IMR-90 (cell line): Measurements from ENCODE around the gene SLC15A1. TPM values are rescaled to one million over a fixed set of nuclear protein-coding genes. Genes with fewer than 3 reads are reported as not detected.

Experiments
- ATAC-seq: fragments of 200-7000 bp; cut with Tn5 transposase; 2 replicates; pipeline ENCODE4 v1.9.1; 2020; ENCODE audit warnings: low read depth, mild to moderate bottlenecking, moderate library complexity
- BruUV-seq: library from RNA; stranded (reverse); fragments of 400-500 nt; replicated peaks from 2 replicates; lab custom pipeline; 2021; lab: Mats Ljungman, UMichigan
- CTCF ChIA-PET: fragments of 300-600 bp; formaldehyde crosslinking; extraction: SDS; loops from one replicate; lab custom pipeline; 2021; ENCODE audit warnings: antibody characterized with exemption; lab: Yijun Ruan, JAX
- POLR2A ChIA-PET: fragments of 300-600 bp; sonication (Branson Sonifier 250); formaldehyde crosslinking; loops from one replicate; lab custom pipeline; 2022; ENCODE audit warnings: antibody characterized with exemption; ENCODE audit not compliant: unreplicated experiment; lab: Charles Lee
- DNase-seq: peaks from one replicate; pipeline ENCODE4 v3.0.0; 2013
- H2AFZ ChIP-seq: replicated peaks from 2 replicates; pipeline ENCODE3; 2013; ENCODE audit warnings: low read length, mild to moderate bottlenecking; ENCODE audit not compliant: poor library complexity
- H2AK5ac ChIP-seq: 2 replicates; pipeline ENCODE4 v1.6.1; 2013; ENCODE audit warnings: low read depth, low read length, inconsistent platforms
- H2AK9ac ChIP-seq: replicated peaks from 2 replicates; pipeline ENCODE3; 2013; ENCODE audit warnings: mild to moderate bottlenecking, low read depth, low read length, moderate library complexity; ENCODE audit not compliant: poor library complexity
- H2BK120ac ChIP-seq: 2 replicates; pipeline ENCODE4 v1.6.1; 2013; ENCODE audit warnings: low read depth, low read length, inconsistent platforms
- H2BK15ac ChIP-seq: 3 replicates; pipeline ENCODE4 v1.6.1; 2013; ENCODE audit warnings: low read depth, low read length, inconsistent platforms
- H2BK20ac ChIP-seq: 2 replicates; pipeline ENCODE4 v1.6.1; 2013; ENCODE audit warnings: low read depth, mild to moderate bottlenecking, inconsistent platforms, low read length, moderate library complexity
- H2BK5ac ChIP-seq: 2 replicates; pipeline ENCODE4 v1.6.1; 2013; ENCODE audit warnings: mild to moderate bottlenecking, low read depth, low read length, inconsistent platforms; ENCODE audit not compliant: poor library complexity, severe bottlenecking
- H3K14ac ChIP-seq: replicated peaks from 2 replicates; pipeline ENCODE4 v1.6.1; 2013; ENCODE audit warnings: low read depth, low read length, inconsistent platforms
- H3K18ac ChIP-seq: 2 replicates; pipeline ENCODE4 v1.6.1; 2013; ENCODE audit warnings: low read depth, low read length, control low read depth
- H3K23ac ChIP-seq: 2 replicates; pipeline ENCODE4 v1.6.1; 2013; ENCODE audit warnings: low read depth, low read length, inconsistent platforms
- H3K27ac ChIP-seq: 2 replicates; pipeline ENCODE4 v1.5.1; 2013; ENCODE audit warnings: mild to moderate bottlenecking, control low read depth, low read length; ENCODE audit not compliant: insufficient read depth
- H3K27me3 ChIP-seq: 2 replicates; pipeline ENCODE4 v1.6.1; 2013; ENCODE audit warnings: low read length; ENCODE audit not compliant: control insufficient read depth, insufficient read depth
- H3K36me3 ChIP-seq: 2 replicates; pipeline ENCODE4 v1.6.1; 2013; ENCODE audit warnings: low read length, mixed read lengths; ENCODE audit not compliant: control insufficient read depth, insufficient read depth
- H3K4ac ChIP-seq: 2 replicates; pipeline ENCODE4 v1.6.1; 2013; ENCODE audit warnings: low read depth, low read length, inconsistent platforms
- H3K4me1 ChIP-seq: 2 replicates; pipeline ENCODE4 v1.6.1; 2013; ENCODE audit warnings: low read length, mixed read lengths; ENCODE audit not compliant: control insufficient read depth, insufficient read depth
- H3K4me2 ChIP-seq: 2 replicates; pipeline ENCODE4 v1.6.1; 2013; ENCODE audit warnings: low read depth, mild to moderate bottlenecking, control low read depth, low read length, moderate library complexity
- H3K4me3 ChIP-seq: 2 replicates; pipeline ENCODE4 v1.5.1; 2013; ENCODE audit warnings: low read depth, mild to moderate bottlenecking, control low read depth, low read length, moderate library complexity; ENCODE audit not compliant: insufficient read depth
- H3K56ac ChIP-seq: 2 replicates; pipeline ENCODE4 v1.6.1; 2013; ENCODE audit warnings: low read length, inconsistent platforms; ENCODE audit not compliant: insufficient read depth; ENCODE audit errors: extremely low read depth
- H3K79me1 ChIP-seq, 2 experiments: 2 replicates each; pipeline ENCODE4 v1.6.1; 2013; ENCODE audit warnings: low read length in 2 of 2, inconsistent platforms in 1 of 2, low read depth in 1 of 2
- H3K9ac ChIP-seq: 2 replicates; pipeline ENCODE4 v1.6.1; 2013; ENCODE audit warnings: low read depth, low read length, control low read depth
- H3K9me1 ChIP-seq: 2 replicates; pipeline ENCODE4 v1.6.1; 2013; ENCODE audit warnings: low read length, inconsistent platforms; ENCODE audit not compliant: insufficient read depth
- H3K9me3 ChIP-seq: 2 replicates; pipeline ENCODE4 v1.6.1; 2013; ENCODE audit warnings: low read length; ENCODE audit not compliant: control insufficient read depth, insufficient read depth
- H4K20me1 ChIP-seq: 2 replicates; pipeline ENCODE4 v1.6.1; 2013; ENCODE audit warnings: low read length, inconsistent platforms; ENCODE audit not compliant: insufficient read depth
- H4K5ac ChIP-seq: 2 replicates; pipeline ENCODE4 v1.6.1; 2013; ENCODE audit warnings: mild to moderate bottlenecking, low read depth, low read length, control low read depth
- H4K8ac ChIP-seq, 2 experiments: 2 replicates each; pipeline ENCODE4 v1.6.1; 2013; ENCODE audit warnings: low read depth in 2 of 2, low read length in 2 of 2, control low read depth in 1 of 2, inconsistent platforms in 1 of 2
- H4K91ac ChIP-seq: 2 replicates; pipeline ENCODE4 v1.6.1; 2013; ENCODE audit warnings: low read depth, low read length, inconsistent platforms; ENCODE audit not compliant: insufficient read depth
- BHLHE40 ChIP-seq: fragments of 150-350 bp; IDR thresholded peaks from 2 replicates; pipeline ENCODE4 v1.6.1; 2016; ENCODE audit warnings: mild to moderate bottlenecking, low read depth, low read length
- CEBPB ChIP-seq: IDR thresholded peaks from 2 replicates; pipeline ENCODE4 v1.6.1; 2012; ENCODE audit warnings: low read depth, low read length, improper control_type of control experiment
- CHD1 ChIP-seq: IDR thresholded peaks from 2 replicates; pipeline ENCODE4 v1.6.1; 2012; ENCODE audit warnings: low read depth, low read length, improper control_type of control experiment
- FOS ChIP-seq: fragments of 150-350 bp; IDR thresholded peaks from 2 replicates; pipeline ENCODE4 v1.6.1; 2016; ENCODE audit warnings: low read depth, low read length
- MAFK ChIP-seq: IDR thresholded peaks from 2 replicates; pipeline ENCODE4 v1.6.1; 2012; ENCODE audit warnings: low read depth, low read length, improper control_type of control experiment
- MAZ ChIP-seq: IDR thresholded peaks from 2 replicates; pipeline ENCODE4 v1.6.1; 2012; ENCODE audit warnings: low read depth, mild to moderate bottlenecking, low read length, improper control_type of control experiment, moderate library complexity, borderline replicate concordance
- MXI1 ChIP-seq: IDR thresholded peaks from 2 replicates; pipeline ENCODE4 v1.6.1; 2012; ENCODE audit warnings: low read depth, mild to moderate bottlenecking, low read length, moderate library complexity, borderline replicate concordance
- NFE2L2 ChIP-seq: fragments of 150-350 bp; IDR thresholded peaks from 2 replicates; pipeline ENCODE4 v1.6.1; 2016; ENCODE audit warnings: low read depth, mild to moderate bottlenecking, low read length
- POLR2A ChIP-seq: IDR thresholded peaks from 2 replicates; pipeline ENCODE4 v1.6.1; 2012; ENCODE audit warnings: mild to moderate bottlenecking, low read depth, low read length
- RAD21 ChIP-seq: IDR thresholded peaks from 2 replicates; pipeline ENCODE4 v1.6.1; 2012; ENCODE audit warnings: low read length, improper control_type of control experiment
- RCOR1 ChIP-seq: IDR thresholded peaks from 2 replicates; pipeline ENCODE4 v1.6.1; 2012; ENCODE audit warnings: mild to moderate bottlenecking, low read length, improper control_type of control experiment; ENCODE audit not compliant: insufficient replicate concordance
- RFX5 ChIP-seq: IDR thresholded peaks from 2 replicates; pipeline ENCODE4 v1.8.0; 2012; ENCODE audit warnings: low read depth, mild to moderate bottlenecking, low read length, moderate library complexity
- SMC3 ChIP-seq: fragments of 150-350 bp; IDR thresholded peaks from 2 replicates; pipeline ENCODE4 v1.6.1; 2016; ENCODE audit warnings: low read depth, mild to moderate bottlenecking, antibody characterized with exemption, low read length, moderate library complexity
- WGBS, 2 experiments: methylation state at CpG; one replicate each; pipeline versions ENCODE4 v1.1.5 to v1.1.7; 2013; ENCODE audit warnings: missing lambda C conversion rate in 2 of 2; ENCODE audit not compliant: insufficient read length in 1 of 2; ENCODE audit errors: extremely low coverage in 2 of 2; 5-methylcytosine and 5-hydroxymethylcytosine counted together
- dilution Hi-C: fragments of 300-500 bp; cut with HindIII; formaldehyde crosslinking; loops from one replicate; pipeline ENCODE4 v1.14.3; 2018; ENCODE audit warnings: low sequenced_read_pairs; ENCODE audit not compliant: unreplicated experiment
- in situ Hi-C: fragments of 300-500 bp; cut with MboI; formaldehyde crosslinking; loops from 3 replicates; pipeline ENCODE4 v1.14.3; 2019; ENCODE audit warnings: low sequenced_read_pairs, inconsistent platforms, mixed read lengths
- intact Hi-C: fragments of 100-400 bp; cut with micrococcal nuclease; formaldehyde crosslinking; loops from 2 replicates; pipeline ENCODE4 v1.10.0; 2022
- polyA plus RNA-seq, 3 experiments: library from polyadenylated mRNA; depleted of rRNA; stranded (reverse); fragments of >200 nt; gene quantifications; 2 replicates each; pipeline ENCODE4 v1.2.3, GENCODE V29; 2012; ENCODE audit warnings: low replicate concordance in 1 of 3
- total RNA-seq: library from RNA; depleted of rRNA; stranded (reverse); fragments of >200 nt; gene quantifications from 2 replicates; pipeline ENCODE4 v1.2.3, GENCODE V29; 2012
- TF ChIP-seq, protein P1 (sequence below): fragments of 150-350 bp; IDR thresholded peaks from 2 replicates; pipeline ENCODE4 v1.6.1; 2016; ENCODE audit warnings: low read depth, mild to moderate bottlenecking, low read length, moderate library complexity, borderline replicate concordance
- TF ChIP-seq, protein P2 (sequence below): conservative IDR thresholded peaks from 2 replicates; pipeline ENCODE4 v1.5.1; 2012; ENCODE audit warnings: mild to moderate bottlenecking, low read depth, low read length, improper control_type of control experiment
- TF ChIP-seq, protein P3 (sequence below): fragments of 150-350 bp; IDR thresholded peaks from 2 replicates; pipeline ENCODE4 v1.6.1; 2017; ENCODE audit warnings: mild to moderate bottlenecking, antibody characterized with exemption, low read length, low read depth

Gene SLC15A1
- total and polyA plus RNA-seq, 2 of the 4 experiments (the other 2 are of a cell fraction): not detected

DNA sequence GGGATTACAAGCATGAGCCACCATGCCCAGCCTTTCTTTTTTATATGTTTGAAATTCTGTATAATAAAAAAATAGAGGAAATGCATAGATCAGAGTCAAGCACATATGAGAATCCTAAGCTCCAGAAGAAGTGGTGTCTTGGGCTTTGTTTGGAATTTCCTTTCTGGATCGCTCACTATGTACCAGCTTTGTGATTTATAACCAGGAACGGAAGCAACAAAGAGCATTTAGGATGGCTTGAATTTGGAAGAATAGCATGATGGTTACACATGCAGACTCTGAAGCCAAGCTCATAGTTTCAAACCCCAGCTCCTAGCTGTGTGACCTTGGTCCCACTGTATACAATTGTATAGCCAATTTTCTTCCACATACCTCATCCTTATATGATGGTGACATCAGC is 28.0 kb upstream of the SLC15A1 start:
- peaks cover 26% of the 10 kb centered on the region for H3K27me3 ChIP-seq
- H3K4ac ChIP-seq: no peak overlapping the region
- H2BK15ac ChIP-seq: no peak overlapping the region
- no peaks in the 10 kb centered on the region; the same call in none of the 2 replicates for H3K9me1 ChIP-seq
- H3K36me3 ChIP-seq: no peaks in the 10 kb centered on the region
- ATAC-seq (no peak), DNase-seq (no peak)
- H2BK20ac ChIP-seq: no peak overlapping the region
- H4K5ac ChIP-seq: no peak overlapping the region
- H3K23ac ChIP-seq: no peak overlapping the region
- H2AFZ ChIP-seq: no peak overlapping the region
- no peaks in the 10 kb centered on the region; the same call in 1 of the 2 replicates for H3K9me3 ChIP-seq
- no peak overlapping the region for H2BK5ac ChIP-seq
- no peaks in the 10 kb centered on the region for H4K20me1 ChIP-seq
- no peak overlapping the region for H3K9ac ChIP-seq
- ChIA-PET POLR2A (no interaction called here), CTCF (no interaction called here)
- no peak overlapping the region for H2AK9ac ChIP-seq
- H3K27ac ChIP-seq: no peak overlapping the region
- H3K4me3 ChIP-seq: no peak overlapping the region
- H3K79me1 ChIP-seq: no peaks in the 10 kb centered on the region
- H3K18ac ChIP-seq: no peak overlapping the region
- TF ChIP-seq RAD21: no peak
- no peak for TF ChIP-seq BHLHE40
- no peak for TF ChIP-seq CHD1
- no peak for TF ChIP-seq MAZ
- TF ChIP-seq SMC3: no peak
- no peak for TF ChIP-seq NFE2L2
- TF ChIP-seq, protein P1, sequence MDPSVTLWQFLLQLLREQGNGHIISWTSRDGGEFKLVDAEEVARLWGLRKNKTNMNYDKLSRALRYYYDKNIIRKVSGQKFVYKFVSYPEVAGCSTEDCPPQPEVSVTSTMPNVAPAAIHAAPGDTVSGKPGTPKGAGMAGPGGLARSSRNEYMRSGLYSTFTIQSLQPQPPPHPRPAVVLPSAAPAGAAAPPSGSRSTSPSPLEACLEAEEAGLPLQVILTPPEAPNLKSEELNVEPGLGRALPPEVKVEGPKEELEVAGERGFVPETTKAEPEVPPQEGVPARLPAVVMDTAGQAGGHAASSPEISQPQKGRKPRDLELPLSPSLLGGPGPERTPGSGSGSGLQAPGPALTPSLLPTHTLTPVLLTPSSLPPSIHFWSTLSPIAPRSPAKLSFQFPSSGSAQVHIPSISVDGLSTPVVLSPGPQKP: no peak
- TF ChIP-seq RFX5: no peak
- TF ChIP-seq, protein P2, sequence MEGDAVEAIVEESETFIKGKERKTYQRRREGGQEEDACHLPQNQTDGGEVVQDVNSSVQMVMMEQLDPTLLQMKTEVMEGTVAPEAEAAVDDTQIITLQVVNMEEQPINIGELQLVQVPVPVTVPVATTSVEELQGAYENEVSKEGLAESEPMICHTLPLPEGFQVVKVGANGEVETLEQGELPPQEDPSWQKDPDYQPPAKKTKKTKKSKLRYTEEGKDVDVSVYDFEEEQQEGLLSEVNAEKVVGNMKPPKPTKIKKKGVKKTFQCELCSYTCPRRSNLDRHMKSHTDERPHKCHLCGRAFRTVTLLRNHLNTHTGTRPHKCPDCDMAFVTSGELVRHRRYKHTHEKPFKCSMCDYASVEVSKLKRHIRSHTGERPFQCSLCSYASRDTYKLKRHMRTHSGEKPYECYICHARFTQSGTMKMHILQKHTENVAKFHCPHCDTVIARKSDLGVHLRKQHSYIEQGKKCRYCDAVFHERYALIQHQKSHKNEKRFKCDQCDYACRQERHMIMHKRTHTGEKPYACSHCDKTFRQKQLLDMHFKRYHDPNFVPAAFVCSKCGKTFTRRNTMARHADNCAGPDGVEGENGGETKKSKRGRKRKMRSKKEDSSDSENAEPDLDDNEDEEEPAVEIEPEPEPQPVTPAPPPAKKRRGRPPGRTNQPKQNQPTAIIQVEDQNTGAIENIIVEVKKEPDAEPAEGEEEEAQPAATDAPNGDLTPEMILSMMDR: no peak
- no peak for TF ChIP-seq POLR2A
- TF ChIP-seq, protein P3, sequence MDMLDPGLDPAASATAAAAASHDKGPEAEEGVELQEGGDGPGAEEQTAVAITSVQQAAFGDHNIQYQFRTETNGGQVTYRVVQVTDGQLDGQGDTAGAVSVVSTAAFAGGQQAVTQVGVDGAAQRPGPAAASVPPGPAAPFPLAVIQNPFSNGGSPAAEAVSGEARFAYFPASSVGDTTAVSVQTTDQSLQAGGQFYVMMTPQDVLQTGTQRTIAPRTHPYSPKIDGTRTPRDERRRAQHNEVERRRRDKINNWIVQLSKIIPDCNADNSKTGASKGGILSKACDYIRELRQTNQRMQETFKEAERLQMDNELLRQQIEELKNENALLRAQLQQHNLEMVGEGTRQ: no peak
- TF ChIP-seq CEBPB: no peak
- no peak for TF ChIP-seq RCOR1
- no peak for TF ChIP-seq FOS
- no peak for TF ChIP-seq MXI1
- no peak for TF ChIP-seq MAFK
- no peak overlapping the region for H3K4me2 ChIP-seq
- BruUV-seq: no TSS peak
- H3K14ac ChIP-seq: no peak overlapping the region
- dilution Hi-C loops: no loop called here
- WGBS, 2 experiments: no CpG with 5 or more reads among the region's 2 CpGs
- in situ Hi-C loops: no loop called here
- no peak overlapping the region for H2BK120ac ChIP-seq
- H4K91ac ChIP-seq: no peak overlapping the region
- intact Hi-C loops: no loop called here
- H3K56ac ChIP-seq: no peak overlapping the region
- H4K8ac ChIP-seq: no peak overlapping the region
- peaks cover 2% of the 10 kb centered on the region for H3K4me1 ChIP-seq
- no peak overlapping the region for H2AK5ac ChIP-seq
